Measurements from ENCODE around the gene GMPPA.

Gene GMPPA

GRCh38 chr2:219540784-219541504 lies 42.3 kb downstream of the GMPPA start:
- DNase-seq (ENCODE audit: low read depth), result no peak

- DNase-seq (ENCODE audit: low read depth), result peak; percentile 80
These were observed 43.0 kb downstream of the GMPPA start for GRCh38 chr2:219541611-219542180.

GRCh38 chr2:219542931-219543595 lies 44.4 kb downstream of the GMPPA start:
- DNase-seq (ENCODE audit: low read depth), result no peak

GRCh38 chr2:219543596-219544358 lies 45.1 kb downstream of the GMPPA start, which contains the start of the genes CHPF and TMEM198:
Gene CHPF, minus strand, starts transcription at chr2:219543809. Its CDS starts 271 bp downstream, at chr2:219543538.
Gene TMEM198, plus strand, starts transcription at chr2:219544028. Its CDS starts 700 bp downstream, at chr2:219544728.
- peak; percentile 80 for DNase-seq (ENCODE audit: low read depth)

DNA sequence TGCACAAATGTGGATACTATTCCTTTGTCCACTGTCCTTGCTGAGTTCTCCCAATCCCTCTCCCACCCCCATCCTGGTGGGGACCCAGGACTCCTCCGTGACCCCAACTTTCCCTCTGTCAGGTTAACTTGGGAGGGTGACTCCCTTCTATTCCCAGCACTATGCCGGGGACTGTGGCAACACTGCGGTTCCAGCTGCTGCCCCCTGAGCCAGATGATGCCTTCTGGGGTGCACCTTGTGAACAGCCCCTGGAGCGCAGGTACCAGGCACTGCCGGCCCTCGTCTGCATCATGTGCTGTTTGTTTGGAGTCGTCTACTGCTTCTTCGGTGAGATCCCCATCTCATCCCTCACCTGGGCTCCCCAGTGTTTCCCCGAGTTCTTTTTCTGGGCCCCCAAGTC lies 45.9 kb downstream of the GMPPA start:
- no peak for DNase-seq (ENCODE audit: low read depth)

DNA sequence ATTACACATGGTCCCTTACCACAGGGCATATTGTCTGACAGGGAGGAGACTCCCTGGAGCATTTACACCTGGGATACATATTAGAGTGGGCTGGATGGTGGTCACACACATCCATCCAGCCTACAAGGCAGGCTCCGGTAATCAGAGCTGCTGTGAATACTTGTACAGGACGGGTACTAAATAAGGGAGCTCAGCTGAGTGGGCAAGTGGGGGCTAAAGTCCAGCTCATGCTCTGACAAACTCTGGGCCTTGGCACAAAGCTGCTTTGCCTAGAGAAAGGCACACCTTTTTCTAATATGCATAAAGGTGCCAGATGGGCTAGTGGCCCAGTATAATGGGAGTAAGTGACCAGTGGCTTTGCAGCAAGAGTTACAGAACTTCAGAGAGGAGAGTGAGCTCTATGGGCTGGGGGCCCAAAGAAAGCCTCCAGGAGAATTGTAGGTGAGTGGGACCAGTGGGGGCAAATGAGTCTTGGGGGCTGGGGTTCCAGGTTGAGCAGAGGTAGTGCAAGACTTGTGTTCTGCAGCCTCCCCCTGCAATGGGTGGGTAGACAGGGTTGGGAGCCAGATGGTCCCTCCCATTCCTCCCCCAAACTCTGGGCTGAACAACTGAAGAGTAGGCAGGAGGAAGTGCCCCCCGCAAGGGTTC lies 46.7 kb downstream of the GMPPA start:
- no peak for DNase-seq (ENCODE audit: low read depth)

DNA sequence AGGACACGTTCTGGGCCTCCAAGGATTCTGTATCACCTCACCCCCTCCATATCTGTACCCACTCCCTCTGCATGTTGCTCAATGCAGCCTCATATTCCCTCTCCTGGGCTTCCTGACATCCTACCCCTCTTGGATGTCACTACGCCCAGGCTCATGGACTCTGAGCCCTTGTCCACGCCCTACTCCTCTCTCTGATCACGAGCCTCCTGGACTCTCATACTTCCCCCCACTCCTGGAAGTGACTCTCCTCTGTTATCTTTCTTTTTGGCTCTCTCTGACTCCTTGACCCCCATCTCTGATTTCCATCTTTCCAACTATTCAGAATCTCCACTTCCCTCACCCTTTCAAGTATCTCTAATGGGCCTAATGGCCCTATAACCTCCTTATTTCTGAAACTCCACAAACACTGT lies 47.3 kb downstream of the GMPPA start:
- DNase-seq (ENCODE audit: low read depth), result no peak

- no peak for DNase-seq (ENCODE audit: low read depth)
These were observed 48.9 kb downstream of the GMPPA start for GRCh38 chr2:219547621-219548020.

DNA sequence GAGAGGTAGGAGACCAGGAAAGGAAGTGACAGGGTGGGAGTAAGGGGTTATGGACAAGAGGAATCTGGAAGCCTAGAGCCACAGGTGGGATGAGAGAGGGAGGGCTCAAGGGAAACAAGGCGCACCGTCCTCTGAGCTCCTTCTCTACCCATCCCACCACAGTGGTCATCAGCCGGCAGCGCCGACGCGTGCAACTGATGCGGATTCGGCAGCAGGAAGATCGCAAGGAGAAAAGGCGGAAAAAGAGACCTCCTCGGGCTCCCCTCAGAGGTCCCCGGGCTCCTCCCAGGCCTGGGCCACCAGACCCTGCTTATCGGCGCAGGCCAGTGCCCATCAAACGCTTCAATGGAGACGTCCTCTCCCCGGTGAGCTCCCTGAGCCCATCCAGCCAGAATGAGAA lies 50.3 kb downstream of the GMPPA start:
- no peak for DNase-seq (ENCODE audit: low read depth)

DNA sequence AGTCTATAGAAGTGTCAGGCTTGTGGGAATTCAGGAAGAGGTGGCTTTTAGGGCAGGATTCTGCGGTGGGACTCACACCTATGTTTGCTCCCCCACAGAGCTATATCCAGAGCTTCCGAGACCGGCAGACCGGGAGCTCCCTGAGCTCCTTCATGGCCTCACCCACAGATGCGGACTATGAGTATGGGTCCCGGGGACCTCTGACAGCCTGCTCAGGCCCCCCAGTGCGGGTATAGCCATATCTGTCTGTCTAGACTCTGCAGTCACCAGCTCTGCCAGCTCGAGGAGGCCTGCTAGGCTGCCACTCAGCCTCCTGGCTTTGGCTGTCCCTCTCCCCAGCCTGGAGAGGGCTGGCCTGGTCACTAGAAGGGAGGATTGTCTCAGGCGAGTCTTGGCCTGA lies 50.9 kb downstream of the GMPPA start:
- DNase-seq (ENCODE audit: low read depth), result no peak

DNA sequence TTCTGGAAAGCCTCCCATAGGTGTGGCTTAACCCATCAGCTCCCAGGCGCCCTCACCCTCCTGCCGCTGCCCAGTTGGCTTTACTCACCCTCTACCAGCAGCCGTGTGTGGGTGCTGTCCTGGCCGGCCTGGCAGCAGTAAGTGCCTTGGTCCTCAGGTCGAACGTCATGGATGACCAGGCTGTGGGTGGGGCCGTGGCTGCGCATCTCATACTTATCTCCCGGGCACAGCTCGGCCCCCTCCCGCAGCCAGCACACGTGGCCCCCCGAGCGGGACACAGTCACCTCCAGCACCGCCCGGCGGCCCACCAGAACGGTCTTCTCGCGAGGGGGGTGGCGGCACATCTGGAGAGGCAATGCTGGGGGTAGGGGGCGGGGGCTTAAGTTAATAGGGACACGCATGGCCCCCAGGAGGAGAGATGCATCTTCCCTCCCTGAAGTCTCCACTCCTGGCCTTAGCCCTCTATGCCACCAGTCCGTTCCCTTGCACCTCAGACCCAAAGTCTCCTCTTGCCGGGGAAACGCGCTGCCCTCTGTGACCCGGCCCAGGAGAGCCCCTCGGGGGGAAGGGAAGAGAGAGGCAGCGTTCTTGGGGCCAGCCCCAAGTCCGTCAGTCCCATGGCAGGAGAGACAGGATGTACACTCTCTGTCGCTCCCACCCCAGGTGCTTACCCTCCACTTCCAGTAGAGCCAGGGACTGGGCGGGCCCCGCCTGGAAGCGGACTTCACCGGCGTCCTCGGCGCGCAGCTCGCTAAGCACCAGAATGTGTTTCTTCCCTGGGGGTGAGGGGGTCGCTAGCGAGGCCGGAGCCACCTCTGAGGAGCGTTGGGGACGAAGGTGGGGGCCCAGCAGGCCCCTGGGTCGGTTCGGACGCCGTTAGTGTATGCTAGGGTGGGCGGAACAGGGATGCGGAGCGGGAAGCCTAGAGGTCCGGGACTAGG lies 53.0 kb downstream of the GMPPA start:
- DNase-seq (ENCODE audit: low read depth), result no peak

GRCh38 chr2:219552382-219553167 lies 53.9 kb downstream of the GMPPA start:
- DNase-seq (ENCODE audit: low read depth), result peak; percentile 75

DNA sequence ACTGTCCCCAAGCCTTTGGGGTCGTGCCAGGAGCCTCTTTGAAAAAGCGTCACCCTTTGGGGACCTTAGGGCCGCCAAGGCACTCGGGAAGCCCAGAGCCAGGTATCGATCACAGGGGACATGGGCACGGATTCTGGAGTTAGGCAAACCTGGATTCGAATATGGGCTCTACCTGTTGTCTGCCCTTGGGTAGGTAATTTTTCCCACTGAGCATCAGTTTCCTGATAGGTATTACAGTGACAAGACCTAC lies 54.4 kb downstream of the GMPPA start:
- no peak for DNase-seq (ENCODE audit: low read depth)

DNA sequence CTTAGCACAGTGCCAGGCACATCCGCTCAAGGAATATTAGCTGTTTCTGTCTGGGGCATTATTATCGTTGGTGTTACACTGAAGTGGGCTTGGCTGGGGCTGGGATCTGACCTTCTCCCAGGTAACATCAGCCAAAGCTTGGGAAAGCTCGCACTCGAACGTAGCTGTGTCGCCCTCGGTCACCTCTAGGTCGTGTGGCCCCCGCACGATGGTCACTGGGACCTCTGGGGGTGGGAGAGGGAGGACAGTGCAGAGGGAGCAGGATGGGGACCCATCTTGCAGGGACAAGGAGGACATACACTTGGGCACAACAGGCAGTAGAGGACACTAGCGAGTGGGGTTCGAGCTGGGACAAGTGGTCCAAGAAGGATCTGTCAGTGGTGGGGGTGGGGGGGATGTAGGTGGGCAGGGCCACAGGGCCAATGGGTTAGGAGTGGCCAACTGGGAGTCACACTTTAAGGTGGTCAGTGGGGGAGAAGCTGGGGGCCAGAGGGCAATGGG lies 54.8 kb downstream of the GMPPA start:
- no peak for DNase-seq (ENCODE audit: low read depth)

DNA sequence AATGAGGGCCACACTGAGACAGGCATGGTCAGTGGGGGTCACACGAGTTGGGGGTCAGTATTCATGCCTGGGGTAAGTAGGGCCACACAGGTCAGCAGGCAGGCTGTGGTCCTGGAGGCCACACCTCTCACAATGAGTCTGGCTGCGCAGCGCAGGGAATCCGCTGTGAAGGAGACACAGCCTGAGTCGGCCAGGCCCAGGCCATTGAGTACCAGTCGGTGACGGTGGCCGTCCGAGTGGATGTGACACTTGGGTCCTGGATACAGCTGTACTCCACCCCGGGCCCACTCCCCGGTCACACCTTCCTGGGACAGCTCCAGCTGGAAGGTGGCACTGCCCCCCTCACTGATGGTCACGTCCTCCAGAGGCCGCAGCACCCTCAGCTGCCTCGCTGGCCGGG lies 55.7 kb downstream of the GMPPA start:
- no peak for DNase-seq (ENCODE audit: low read depth)

DNA sequence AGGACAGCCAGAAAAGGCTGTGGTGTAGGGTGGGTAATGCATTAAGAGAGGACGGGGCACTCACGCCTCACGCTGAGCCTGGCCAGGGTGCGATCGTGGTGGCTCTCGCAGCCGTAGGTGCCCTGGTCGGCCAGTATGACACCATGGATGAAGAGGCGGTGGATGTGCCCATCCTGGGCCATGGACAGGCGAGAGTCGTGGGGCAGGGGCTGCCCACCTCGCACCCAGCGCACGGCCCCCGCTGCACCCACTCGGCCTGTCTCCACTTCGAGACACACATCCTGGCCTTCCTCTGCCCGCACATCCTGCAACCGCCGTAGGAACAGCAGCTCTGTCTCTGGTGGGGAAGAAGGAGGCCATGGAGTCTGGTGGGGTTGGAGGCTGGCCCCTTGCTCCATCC lies 57.3 kb downstream of the GMPPA start:
- no peak for DNase-seq (ENCODE audit: low read depth)

DNA sequence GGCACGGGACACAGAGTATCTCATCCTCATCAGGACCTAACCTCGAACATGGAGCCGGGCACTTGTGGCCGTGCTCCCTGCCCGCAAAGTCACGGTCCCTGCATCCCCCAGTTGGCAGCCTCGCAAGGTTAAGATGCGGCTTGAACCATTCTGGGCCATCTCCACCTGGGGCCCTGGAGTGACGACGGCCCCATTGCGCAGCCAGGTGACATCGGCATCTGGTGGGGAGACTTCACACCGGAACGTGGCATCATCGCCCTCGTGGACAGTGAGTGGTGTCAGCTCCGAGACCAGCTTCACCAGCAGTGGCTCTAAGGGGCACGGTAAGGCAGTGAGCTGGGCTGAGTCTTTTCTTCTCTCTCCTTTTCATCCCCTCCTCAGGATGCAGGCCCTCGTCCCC lies 57.7 kb downstream of the GMPPA start:
- no peak for DNase-seq (ENCODE audit: low read depth)
